Type B pancreatic cell (in vitro differentiated cells): ENCODE results near the gene ZSWIM3. TPM values are rescaled to one million over a fixed set of nuclear protein-coding genes. Genes with fewer than 3 reads are reported as not detected.
A peak's percentile ranks its signal among the peaks of the same experiment; 100 is the strongest.

Experiments used
- DNase-seq: peaks from one replicate; pipeline ENCODE4 v3.0.0; 2021; ENCODE audit warnings: mixed read lengths; ENCODE audit not compliant: unreplicated experiment; ENCODE audit errors: extremely low spot score
- H3K27ac Mint-ChIP-seq: 2 replicates; pipeline ENCODE4 v1.8.0; 2021; ENCODE audit warnings: mild to moderate bottlenecking, mixed read lengths
- H3K27me3 Mint-ChIP-seq: 2 replicates; pipeline ENCODE4 v1.8.0; 2021; ENCODE audit warnings: mixed read lengths
- H3K36me3 Mint-ChIP-seq: 2 replicates; pipeline ENCODE4 v1.8.0; 2021; ENCODE audit warnings: mixed read lengths
- H3K4me1 Mint-ChIP-seq: one replicate; pipeline ENCODE4 v1.8.0; 2021; ENCODE audit warnings: mixed read lengths; ENCODE audit not compliant: unreplicated experiment
- H3K4me3 Mint-ChIP-seq: 2 replicates; pipeline ENCODE4 v1.8.0; 2021; ENCODE audit warnings: mild to moderate bottlenecking, mixed read lengths
- H3K9me3 Mint-ChIP-seq: 2 replicates; pipeline ENCODE4 v1.8.0; 2021; ENCODE audit warnings: mixed read lengths
- CTCF ChIP-seq: fragments of 200-600 bp; sonication (generic); conservative IDR thresholded peaks from 2 replicates; pipeline ENCODE4 v1.5.0; 2021; ENCODE audit warnings: antibody characterized with exemption, mild to moderate bottlenecking
- total RNA-seq: library from RNA; stranded (reverse); gene quantifications from 2 replicates; pipeline ENCODE4 v1.2.1, GENCODE V29; 2021; ENCODE audit warnings: low replicate concordance

ZSWIM3 gene
- total RNA-seq, 1 donor from 2014 or later, result 4.7 TPM

GRCh38 chr20:45882469-45883099, 25.2 kb downstream of the ZSWIM3 start:
- Mint-ChIP-seq H3K4me3 (peak overlapping the region; percentile 78), H3K9me3 (no peaks in the 10 kb centered on the region), H3K27me3 (no peaks in the 10 kb centered on the region), H3K36me3 (peaks cover 8% of the 10 kb centered on the region), H3K4me1 (peaks cover 21% of the 10 kb centered on the region), H3K27ac (no peak overlapping the region)
- TF ChIP-seq CTCF, result no peak
- no peak for DNase-seq

GRCh38 chr20:45883100-45883469, 25.7 kb downstream of the ZSWIM3 start:
- Mint-ChIP-seq H3K36me3 (peaks cover 8% of the 10 kb centered on the region), H3K4me3 (peak overlapping the region; percentile 61), H3K4me1 (peaks cover 21% of the 10 kb centered on the region), H3K27me3 (no peaks in the 10 kb centered on the region), H3K27ac (no peak overlapping the region), H3K9me3 (no peaks in the 10 kb centered on the region)
- TF ChIP-seq CTCF, result no peak
- no peak for DNase-seq

- no peaks in the 10 kb centered on the region for H3K9me3 Mint-ChIP-seq
- H3K4me3 Mint-ChIP-seq, result no peak overlapping the region
- no peak for TF ChIP-seq CTCF
- H3K4me1 Mint-ChIP-seq, result peaks cover 20% of the 10 kb centered on the region
- no peaks in the 10 kb centered on the region for H3K27me3 Mint-ChIP-seq
- no peaks in the 10 kb centered on the region for H3K36me3 Mint-ChIP-seq
- H3K27ac Mint-ChIP-seq, result no peak overlapping the region
- no peak for DNase-seq
Observed at GRCh38 chr20:45886590-45887345, 29.4 kb downstream of the ZSWIM3 start.

DNA sequence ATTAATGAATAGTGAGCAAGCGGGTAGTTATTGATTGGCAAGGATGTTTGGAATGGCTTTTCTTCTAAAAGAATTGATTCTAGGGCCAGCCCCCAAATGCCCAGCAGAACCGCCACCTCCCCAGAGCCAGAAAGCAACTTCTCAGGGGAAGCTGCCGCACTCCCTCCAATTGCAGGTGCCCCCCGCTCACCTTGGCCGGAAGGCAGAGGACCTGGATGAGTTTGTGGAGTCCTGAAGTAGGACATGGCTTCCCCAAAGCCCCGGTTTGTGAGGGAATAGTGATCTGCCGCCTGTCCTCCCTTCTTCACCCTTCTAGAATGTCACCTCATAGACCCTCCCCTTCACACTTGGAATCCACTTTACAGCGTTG, 29.9 kb downstream of the ZSWIM3 start, which contains the start of gene SPATA25:
Gene SPATA25, minus strand, starts transcription at position 277 of the 370 bp plus-strand sequence. Its CDS starts 32 bp downstream, at position 245.
- Mint-ChIP-seq H3K27ac (no peak within 1 kb of the TSS), H3K4me1 (peaks cover 16% of the 10 kb centered on the region), H3K27me3 (no peaks in the 10 kb centered on the region), H3K36me3 (no peaks in the 10 kb centered on the region), H3K9me3 (no peaks in the 10 kb centered on the region), H3K4me3 (peak within 1 kb of the TSS; percentile 22)
- no peak for DNase-seq
- TF ChIP-seq CTCF, result no peak

- Mint-ChIP-seq H3K9me3 (no peaks in the 10 kb centered on the region), H3K27me3 (no peaks in the 10 kb centered on the region), H3K36me3 (no peaks in the 10 kb centered on the region), H3K4me3 (peak overlapping the region; percentile 22), H3K27ac (no peak overlapping the region), H3K4me1 (peaks cover 8% of the 10 kb centered on the region)
- no peak for TF ChIP-seq CTCF
- no peak for DNase-seq
Observed at GRCh38 chr20:45888681-45889080, 31.3 kb downstream of the ZSWIM3 start.
